Kidney (tissue), 14 donors: ENCODE results near the gene DOCK6. TPM values are rescaled to one million over a fixed set of nuclear protein-coding genes. Genes with fewer than 3 reads are reported as not detected.

Source experiments
- DNase-seq, 5 donors: peaks; one replicate each; pipeline ENCODE4 v3.0.0-alpha.2; 2013 to 2020
- FAIRE-seq: peaks from 2 replicates; lab custom pipeline; 2012; peaks lifted over from hg19 to GRCh38; lab: Jason Lieb, UNC
- H3K27ac ChIP-seq, 2 donors: one replicate each; pipeline ENCODE4 v1.7.0; 2013; ENCODE audit warnings: low read depth in 2 of 2, low read length in 2 of 2, inconsistent platforms in 1 of 2
- H3K27me3 ChIP-seq: one replicate; pipeline ENCODE4 v1.7.1; 2013; ENCODE audit warnings: low read length, inconsistent platforms; ENCODE audit not compliant: control insufficient read depth, insufficient read depth
- H3K36me3 ChIP-seq, 3 donors: one replicate each; pipeline versions ENCODE4 v1.7.0 to v1.7.1; 2013; ENCODE audit warnings: low read length in 3 of 3, control low read depth in 1 of 3, inconsistent platforms in 1 of 3; ENCODE audit not compliant: insufficient read depth in 3 of 3, control insufficient read depth in 2 of 3
- H3K4me1 ChIP-seq, 3 donors: one replicate each; pipeline versions ENCODE4 v1.7.0 to v1.7.1; 2013; ENCODE audit warnings: low read length in 3 of 3, inconsistent platforms in 1 of 3, low read depth in 1 of 3; ENCODE audit not compliant: control insufficient read depth in 2 of 3, insufficient read depth in 2 of 3
- H3K4me3 ChIP-seq, 3 donors: one replicate each; pipeline versions ENCODE4 v1.7.0 to v1.8.1; 2013; ENCODE audit warnings: low read length in 3 of 3, control low read depth in 1 of 3, inconsistent platforms in 1 of 3
- H3K9ac ChIP-seq, 3 donors: one replicate each; pipeline versions ENCODE4 v1.7.0 to v1.7.1; 2013; ENCODE audit warnings: low read length in 3 of 3, control low read depth in 1 of 3, inconsistent platforms in 1 of 3
- H3K9me3 ChIP-seq, 3 donors: one replicate each; pipeline versions ENCODE4 v1.7.0 to v1.7.1; 2013; ENCODE audit warnings: low read length in 3 of 3, control low read depth in 1 of 3, inconsistent platforms in 1 of 3; ENCODE audit not compliant: control insufficient read depth in 2 of 3, insufficient read depth in 1 of 3
- intact Hi-C: fragments of 100-400 bp; cut with DNase I; formaldehyde crosslinking; loops from one replicate; pipeline ENCODE4 v1.11.1; 2022
- polyA plus RNA-seq: library from polyadenylated mRNA; stranded (reverse); fragments of 350-450 nt; fragmentation: Illumina TruSeq; extraction: RNeasy Lipid Tissue Mini Kit (QIAGEN cat#74804); gene quantifications from one replicate; pipeline ENCODE4 v1.2.3, GENCODE V29; 2014; ENCODE audit warnings: low read depth, low replicate concordance; ENCODE audit not compliant: insufficient read depth
- total RNA-seq: library from RNA; stranded (reverse); fragmentation: NEBNext Ultra II Directional; extraction: Animal tissue kit (Norgen Biotek cat#: 25700); gene quantifications from one replicate; pipeline ENCODE4 v1.2.1, GENCODE V29; 2021
- TF ChIP-seq, protein P1 (sequence below): IDR thresholded peaks from 3 replicates; pipeline ENCODE4 v1.5.1; 2012; ENCODE audit warnings: mild to moderate bottlenecking, moderate library complexity, borderline replicate concordance; ENCODE audit not compliant: insufficient read depth; ENCODE audit errors: extremely low read depth
- donor health status: control.
- donor health status: control.
- donor health status: control.
- donor health status: control.
- donor health status: control.
- donor health status: DM: yes; HTN: yes; CAD: no.
- donor health status: Normal renal cell carcinoma (clear cell type).

Gene DOCK6
- total and polyA plus RNA-seq, 2 donors from 2014 or later: 45.8 to 112 TPM

- DNase-seq: no peak
- TF ChIP-seq, protein P1, sequence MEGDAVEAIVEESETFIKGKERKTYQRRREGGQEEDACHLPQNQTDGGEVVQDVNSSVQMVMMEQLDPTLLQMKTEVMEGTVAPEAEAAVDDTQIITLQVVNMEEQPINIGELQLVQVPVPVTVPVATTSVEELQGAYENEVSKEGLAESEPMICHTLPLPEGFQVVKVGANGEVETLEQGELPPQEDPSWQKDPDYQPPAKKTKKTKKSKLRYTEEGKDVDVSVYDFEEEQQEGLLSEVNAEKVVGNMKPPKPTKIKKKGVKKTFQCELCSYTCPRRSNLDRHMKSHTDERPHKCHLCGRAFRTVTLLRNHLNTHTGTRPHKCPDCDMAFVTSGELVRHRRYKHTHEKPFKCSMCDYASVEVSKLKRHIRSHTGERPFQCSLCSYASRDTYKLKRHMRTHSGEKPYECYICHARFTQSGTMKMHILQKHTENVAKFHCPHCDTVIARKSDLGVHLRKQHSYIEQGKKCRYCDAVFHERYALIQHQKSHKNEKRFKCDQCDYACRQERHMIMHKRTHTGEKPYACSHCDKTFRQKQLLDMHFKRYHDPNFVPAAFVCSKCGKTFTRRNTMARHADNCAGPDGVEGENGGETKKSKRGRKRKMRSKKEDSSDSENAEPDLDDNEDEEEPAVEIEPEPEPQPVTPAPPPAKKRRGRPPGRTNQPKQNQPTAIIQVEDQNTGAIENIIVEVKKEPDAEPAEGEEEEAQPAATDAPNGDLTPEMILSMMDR: no peak
- Histone ChIP-seq H3K9ac (no peak overlapping the region), H3K9me3 (no peaks in the 10 kb centered on the region), H3K4me1 (peaks cover 0 to 3% (median 0%) of the 10 kb centered on the region in 3 donors), H3K27me3 (no peaks in the 10 kb centered on the region), H3K27ac (no peak overlapping the region), H3K36me3 (peaks cover 0 to 11% (median 5%) of the 10 kb centered on the region in 3 donors), H3K4me3 (no peak overlapping the region)
- intact Hi-C loops: no loop called here
- no peak for FAIRE-seq
These were observed 23.4 kb downstream of the DOCK6 start for GRCh38 chr19:11238781-11239376.

- no peaks in the 10 kb centered on the region for H3K27me3 ChIP-seq
- H3K36me3 ChIP-seq: peaks cover 0 to 11% (median 5%) of the 10 kb centered on the region in 3 donors
- H3K4me3 ChIP-seq: no peak overlapping the region
- TF ChIP-seq, protein P1: no peak
- intact Hi-C loops: no loop called here
- no peak for FAIRE-seq
- no peak overlapping the region for H3K27ac ChIP-seq
- DNase-seq: no peak
- H3K9me3 ChIP-seq: no peaks in the 10 kb centered on the region
- H3K4me1 ChIP-seq: no peaks in the 10 kb centered on the region
- no peak overlapping the region for H3K9ac ChIP-seq
These were observed 24.3 kb downstream of the DOCK6 start for GRCh38 chr19:11238041-11238440.

- intact Hi-C loops: no loop called here
- TF ChIP-seq, protein P1: no peak
- H3K27ac ChIP-seq: no peak overlapping the region
- no peak overlapping the region for H3K4me3 ChIP-seq
- peaks cover 6 to 12% (median 11%) of the 10 kb centered on the region in 3 donors for H3K36me3 ChIP-seq
- DNase-seq (no peak), FAIRE-seq (no peak)
- no peaks in the 10 kb centered on the region for H3K4me1 ChIP-seq
- no peaks in the 10 kb centered on the region for H3K27me3 ChIP-seq
- no peaks in the 10 kb centered on the region for H3K9me3 ChIP-seq
- no peak overlapping the region for H3K9ac ChIP-seq
These were observed 25.0 kb downstream of the DOCK6 start for GRCh38 chr19:11237321-11237720.
